ENCODE data around the gene CFAP97. TPM values are rescaled to one million over a fixed set of nuclear protein-coding genes. Genes with fewer than 3 reads are reported as not detected.
"Not testable (repeated sequence)": the region's sequence is repeated elsewhere in the genome, so short reads cannot be mapped to it uniquely, and the experiment has no call there.

CFAP97 gene
- total RNA-seq, 2 experiments from 2014 or later = 49.2 to 49.3 TPM

DNA sequence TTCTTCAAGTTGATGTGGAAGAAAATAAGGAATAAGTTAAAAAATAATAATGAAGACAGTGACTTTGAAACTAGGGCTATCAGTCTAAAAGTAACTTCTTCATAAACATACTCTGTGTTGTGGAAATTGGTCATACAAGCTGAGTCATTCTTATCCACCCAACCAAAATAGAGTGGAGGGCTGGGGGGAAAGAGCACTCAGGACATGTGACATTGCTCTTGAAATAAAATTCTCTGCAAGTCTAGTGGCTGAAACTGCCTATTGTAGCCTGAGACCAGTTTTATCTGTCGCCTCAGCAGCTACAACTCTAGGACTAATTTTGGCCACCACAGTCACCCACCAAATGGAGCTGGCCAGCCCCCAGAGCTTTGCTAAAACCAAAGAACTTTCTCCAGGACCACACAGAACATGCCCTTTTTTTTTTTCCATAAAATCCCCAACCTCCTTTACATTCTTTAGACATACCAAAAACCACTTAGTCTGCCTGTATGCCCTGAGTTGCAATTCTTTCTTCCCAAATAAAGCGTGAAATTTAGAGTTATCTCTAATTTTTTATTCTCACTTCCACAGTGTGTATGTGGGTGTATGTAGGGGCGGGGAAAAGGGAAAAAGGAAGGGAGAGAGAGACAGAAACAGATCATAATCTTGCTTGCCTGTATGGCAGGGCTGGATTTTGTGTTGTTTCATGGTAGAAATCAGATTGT is 83.7 kb downstream of the CFAP97 start:
- DNase-seq = no peak
- Mint-ChIP-seq H3K9me3 (no peaks in the 10 kb centered on the region), H3K4me3 (no peak overlapping the region), H3K27me3 (peaks cover 22% of the 10 kb centered on the region), H3K27ac (no peak overlapping the region), H3K4me1 (no peaks in the 10 kb centered on the region), H3K36me3 (no peaks in the 10 kb centered on the region)

DNA sequence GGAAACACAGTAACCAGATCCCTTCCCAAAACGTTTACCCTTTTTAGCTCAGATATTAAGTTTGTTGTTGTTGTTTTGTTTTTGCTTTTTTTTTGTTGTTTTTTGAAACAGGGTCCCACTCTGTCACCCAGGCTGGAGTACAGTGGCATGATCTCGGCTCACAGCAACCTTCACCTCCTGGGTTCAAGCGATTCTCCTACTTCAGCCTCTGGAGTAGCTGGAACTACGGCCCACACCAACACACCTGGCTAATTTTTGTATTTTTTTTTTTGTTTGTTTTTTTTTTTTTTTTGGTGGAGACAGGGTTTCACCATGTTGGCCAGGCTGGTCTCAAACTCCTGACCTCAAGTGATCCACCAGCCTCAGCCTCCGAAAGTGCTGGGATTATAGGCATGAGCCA is 84.3 kb downstream of the CFAP97 start:
- H3K36me3 Mint-ChIP-seq, H3K4me3 Mint-ChIP-seq, H3K9me3 Mint-ChIP-seq, DNase-seq, H3K27ac Mint-ChIP-seq, H3K4me1 Mint-ChIP-seq: not testable (repeated sequence)
- peaks cover 21% of the 10 kb centered on the region for H3K27me3 Mint-ChIP-seq

DNA sequence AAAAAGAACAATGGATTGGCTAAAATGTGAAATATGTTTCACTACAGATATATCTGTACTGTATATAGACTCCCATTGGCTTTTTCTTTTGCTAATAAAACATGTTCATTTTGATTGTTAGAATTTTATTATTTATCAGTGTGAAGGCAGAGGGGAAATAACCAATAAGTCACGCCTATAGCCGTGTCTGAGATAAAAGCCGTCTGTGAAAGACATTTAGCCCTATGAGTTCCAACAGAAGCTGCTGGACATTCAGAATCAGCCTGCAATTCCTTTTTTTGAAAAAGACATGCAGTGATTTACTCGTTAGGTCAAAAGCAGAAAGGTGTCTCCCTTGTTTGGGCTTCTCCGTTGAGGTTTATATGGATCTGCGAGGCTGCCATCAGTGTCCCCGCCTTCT is 84.9 kb downstream of the CFAP97 start:
- peaks cover 24% of the 10 kb centered on the region for H3K27me3 Mint-ChIP-seq
- no peaks in the 10 kb centered on the region for H3K36me3 Mint-ChIP-seq
- no peak overlapping the region for H3K4me3 Mint-ChIP-seq
- H3K27ac Mint-ChIP-seq = no peak overlapping the region
- DNase-seq = no peak
- no peaks in the 10 kb centered on the region for H3K4me1 Mint-ChIP-seq
- no peaks in the 10 kb centered on the region for H3K9me3 Mint-ChIP-seq

DNA sequence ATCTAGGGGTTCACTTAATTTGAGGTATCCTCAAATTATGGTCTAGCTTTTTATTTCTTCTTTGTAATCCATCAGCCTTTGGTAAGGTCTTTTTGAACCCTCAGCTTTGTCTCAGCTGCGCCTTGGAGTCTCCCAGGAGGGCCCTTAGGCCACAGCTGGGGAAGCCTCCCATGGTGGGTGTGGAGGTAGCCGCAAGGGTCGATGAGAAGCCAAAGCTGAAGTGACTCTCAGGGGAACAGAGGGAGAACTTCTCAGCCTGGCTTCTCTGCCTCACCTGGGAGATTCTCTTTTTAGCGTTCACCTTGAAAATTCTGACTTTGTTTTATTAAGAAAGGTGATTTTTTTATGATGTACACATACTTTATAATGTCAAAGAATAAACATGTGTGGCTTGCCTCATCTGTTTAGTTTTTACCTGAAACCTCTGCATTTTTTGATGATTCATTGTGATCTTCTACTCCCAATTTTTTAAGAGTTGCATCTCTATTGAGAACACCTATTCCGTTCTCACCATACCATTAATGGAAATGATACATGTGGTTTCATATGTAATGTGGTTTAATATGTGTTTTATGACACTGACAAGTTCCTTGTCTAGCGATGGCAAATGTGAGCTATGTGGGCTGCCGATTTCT is 86.4 kb downstream of the CFAP97 start:
- no peak for DNase-seq
- Mint-ChIP-seq H3K4me3 (no peak overlapping the region), H3K9me3 (no peaks in the 10 kb centered on the region), H3K27me3 (peaks cover 22% of the 10 kb centered on the region), H3K27ac (no peak overlapping the region), H3K36me3 (no peaks in the 10 kb centered on the region), H3K4me1 (no peaks in the 10 kb centered on the region)

DNA sequence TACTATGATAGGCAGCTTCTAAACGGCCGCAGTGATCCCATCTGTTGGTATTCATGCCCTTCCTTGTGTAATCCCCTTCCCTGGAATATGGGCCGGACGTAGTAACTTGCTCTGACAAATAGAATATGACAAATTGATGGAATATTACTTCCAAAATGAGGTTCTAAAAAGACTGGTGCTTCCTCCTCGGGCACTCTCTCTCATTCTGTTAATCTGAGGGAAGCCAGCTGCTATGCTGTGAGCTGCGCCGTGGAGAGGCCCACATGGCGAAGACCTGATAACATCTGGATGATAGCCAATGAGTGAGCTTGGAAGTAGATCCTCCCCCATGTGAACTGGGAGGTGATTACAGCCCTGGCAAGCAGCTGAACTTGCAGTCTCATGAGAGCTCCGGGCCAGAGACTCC is 88.0 kb downstream of the CFAP97 start:
- Mint-ChIP-seq H3K9me3 (no peaks in the 10 kb centered on the region), H3K27me3 (peaks cover 25% of the 10 kb centered on the region), H3K27ac (no peak overlapping the region), H3K36me3 (no peaks in the 10 kb centered on the region), H3K4me3 (no peak overlapping the region), H3K4me1 (peaks cover 5% of the 10 kb centered on the region)
- no peak for DNase-seq

DNA sequence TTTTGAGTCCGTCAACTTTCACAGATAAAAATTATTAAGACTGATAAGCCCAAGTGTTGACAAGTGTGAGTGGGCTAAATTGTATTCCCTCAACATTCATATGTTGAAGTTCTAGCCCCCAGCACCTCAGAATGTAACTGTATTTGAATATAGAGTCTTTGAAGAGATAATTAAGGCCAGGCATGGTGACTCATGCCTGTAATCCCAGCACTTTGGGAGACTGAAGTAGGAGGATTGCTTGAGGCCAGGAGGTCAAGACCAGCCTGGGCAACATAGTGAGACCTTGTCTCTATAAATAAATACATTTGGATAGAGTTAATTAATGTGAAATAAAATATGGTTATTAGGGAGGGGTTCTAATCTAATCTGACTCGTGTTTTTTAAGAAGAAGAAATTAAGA is 90.5 kb downstream of the CFAP97 start:
- H3K27ac Mint-ChIP-seq = no peak overlapping the region
- no peak for DNase-seq
- H3K4me1 Mint-ChIP-seq = peaks cover 5% of the 10 kb centered on the region
- no peak overlapping the region for H3K4me3 Mint-ChIP-seq
- H3K27me3 Mint-ChIP-seq = peaks cover 24% of the 10 kb centered on the region
- H3K36me3 Mint-ChIP-seq = no peaks in the 10 kb centered on the region
- no peaks in the 10 kb centered on the region for H3K9me3 Mint-ChIP-seq

DNA sequence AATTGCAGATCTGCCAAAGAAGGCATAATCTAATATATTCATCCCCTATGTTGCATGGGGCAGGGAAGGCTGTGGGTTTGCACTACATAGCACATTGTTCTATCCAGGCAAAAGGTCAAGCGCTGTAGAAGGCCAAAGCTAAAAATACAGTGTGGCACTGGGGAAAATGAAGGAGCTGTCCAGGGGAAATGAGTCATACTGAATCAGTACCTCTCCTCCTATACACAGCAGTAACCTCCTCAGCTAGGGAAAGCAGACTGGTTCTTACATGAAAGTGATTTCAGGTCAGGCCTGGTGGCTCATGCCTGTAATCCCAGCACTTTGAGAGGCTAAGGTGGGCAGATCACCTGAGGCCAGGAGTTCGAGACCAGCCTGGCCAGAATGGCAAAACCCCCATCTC is 91.7 kb downstream of the CFAP97 start:
- no peak for DNase-seq
- no peak overlapping the region for H3K27ac Mint-ChIP-seq
- H3K27me3 Mint-ChIP-seq = peaks cover 27% of the 10 kb centered on the region
- H3K4me3 Mint-ChIP-seq = no peak overlapping the region
- H3K9me3 Mint-ChIP-seq = no peaks in the 10 kb centered on the region
- H3K36me3 Mint-ChIP-seq = no peaks in the 10 kb centered on the region
- peaks cover 5% of the 10 kb centered on the region for H3K4me1 Mint-ChIP-seq

DNA sequence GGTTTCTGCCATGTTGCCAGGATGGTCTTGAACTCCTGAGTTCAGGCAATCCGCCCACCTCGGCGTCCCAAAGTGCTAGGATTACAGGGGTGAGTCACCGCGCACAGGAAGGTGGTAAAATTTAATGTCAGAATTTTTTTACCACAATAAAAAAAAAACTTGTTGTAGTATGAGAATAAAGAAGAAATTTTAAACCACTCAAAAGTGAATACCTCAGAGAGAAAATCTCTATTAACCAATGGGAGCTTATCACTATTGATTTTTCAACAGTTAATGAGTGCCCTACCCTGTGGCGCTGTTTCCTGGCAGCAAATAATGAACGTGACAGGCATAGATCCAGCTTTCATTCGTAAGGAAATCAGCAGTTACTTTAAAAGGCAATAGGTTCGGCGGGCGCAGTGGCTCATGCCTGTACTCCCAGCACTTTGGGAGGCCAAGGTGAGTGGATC is 93.4 kb downstream of the CFAP97 start:
- no peak for DNase-seq
- Mint-ChIP-seq H3K9me3 (no peaks in the 10 kb centered on the region), H3K36me3 (no peaks in the 10 kb centered on the region), H3K4me3 (no peak overlapping the region), H3K4me1 (peaks cover 5% of the 10 kb centered on the region), H3K27ac (no peak overlapping the region), H3K27me3 (peaks cover 21% of the 10 kb centered on the region)

DNA sequence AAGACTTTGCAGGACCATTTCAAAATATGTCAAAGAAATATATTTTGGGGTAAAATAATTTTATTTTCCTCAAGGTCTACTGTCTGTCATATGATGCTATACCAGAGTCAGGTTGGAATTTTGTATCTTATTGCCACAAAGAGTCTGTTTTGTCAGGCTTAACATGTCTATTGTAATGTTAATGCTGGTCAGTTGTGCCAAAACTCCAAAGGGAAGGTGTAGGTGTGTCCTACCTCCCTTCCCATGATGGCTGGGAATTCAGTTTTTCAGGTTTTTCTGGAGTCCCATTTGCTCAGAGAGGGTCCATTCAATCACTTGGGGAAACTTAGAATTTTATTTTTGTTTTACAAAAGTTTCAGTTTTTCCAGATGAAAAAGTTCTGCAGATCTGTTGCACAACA is 94.1 kb downstream of the CFAP97 start:
- peaks cover 5% of the 10 kb centered on the region for H3K4me1 Mint-ChIP-seq
- peaks cover 21% of the 10 kb centered on the region for H3K27me3 Mint-ChIP-seq
- H3K4me3 Mint-ChIP-seq = no peak overlapping the region
- H3K27ac Mint-ChIP-seq = no peak overlapping the region
- H3K9me3 Mint-ChIP-seq = no peaks in the 10 kb centered on the region
- no peak for DNase-seq
- no peaks in the 10 kb centered on the region for H3K36me3 Mint-ChIP-seq

Other genes with a start within 250 kb of the CFAP97 start
- not detected for gene HELT, start 185.5 kb downstream of the CFAP97 start, total RNA-seq
- 1 to 10 TPM; 7.6 to 7.8 TPM for gene SLC25A4, start 60.7 kb downstream of the CFAP97 start, total RNA-seq
- 10 to 100 TPM; 12.4 to 14.3 TPM for gene SNX25, start 5.6 kb upstream of the CFAP97 start, total RNA-seq
- gene LRP2BP, start 191.9 kb upstream of the CFAP97 start, total RNA-seq = under 1 TPM; 0.41 to 0.44 TPM
- 10 to 100 TPM; 12.5 to 14.1 TPM for gene ANKRD37, start 192.8 kb upstream of the CFAP97 start, total RNA-seq
- gene UFSP2, start 222.0 kb upstream of the CFAP97 start, total RNA-seq = 10 to 100 TPM; 25.6 to 27.2 TPM